ENCODE measurements around the gene CPT1C. TPM values are rescaled to one million over a fixed set of nuclear protein-coding genes. Genes with fewer than 3 reads are reported as not detected.

CPT1C gene
- total RNA-seq, 4 donors from 2014 or later: 0.38 to 2.6 (median 0.85) TPM; not detected in 1

- TF ChIP-seq CTCF (IDR thresholded peaks at IDR 0.05; ENCODE audit: low read depth): no peak
Measured at GRCh38 chr19:49713236-49713845, 22.4 kb downstream of the CPT1C start.

DNA sequence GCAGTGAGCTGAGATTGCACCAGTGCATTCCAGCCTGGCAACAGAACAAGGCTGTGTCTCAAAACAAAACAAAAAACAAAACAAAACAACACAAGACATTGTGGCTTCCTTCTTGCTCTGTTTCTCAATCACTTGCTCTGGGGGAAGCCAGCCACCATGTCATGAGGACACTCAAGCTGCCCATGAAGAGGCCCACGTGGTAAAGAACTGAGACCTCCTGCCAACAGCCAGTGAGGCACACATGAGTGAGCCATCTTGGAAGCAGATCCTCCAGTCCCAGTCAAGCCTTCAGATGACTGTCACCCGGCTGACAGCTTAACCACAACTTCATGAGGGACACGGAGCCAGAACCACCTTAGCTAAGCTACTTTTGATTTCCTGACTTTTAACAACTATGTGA lies 25.2 kb downstream of the CPT1C start:
- TF ChIP-seq CTCF (IDR thresholded peaks at IDR 0.05; ENCODE audit: low read depth): no peak

GRCh38 chr19:49718511-49718910 lies 27.6 kb downstream of the CPT1C start:
- no peak for TF ChIP-seq CTCF (IDR thresholded peaks at IDR 0.05; ENCODE audit: low read depth)

GRCh38 chr19:49718991-49719390 lies 28.1 kb downstream of the CPT1C start:
- no peak for TF ChIP-seq CTCF (IDR thresholded peaks at IDR 0.05; ENCODE audit: low read depth)

- TF ChIP-seq CTCF (IDR thresholded peaks at IDR 0.05; ENCODE audit: low read depth): no peak
Measured at GRCh38 chr19:49727217-49728030, 36.5 kb downstream of the CPT1C start.

DNA sequence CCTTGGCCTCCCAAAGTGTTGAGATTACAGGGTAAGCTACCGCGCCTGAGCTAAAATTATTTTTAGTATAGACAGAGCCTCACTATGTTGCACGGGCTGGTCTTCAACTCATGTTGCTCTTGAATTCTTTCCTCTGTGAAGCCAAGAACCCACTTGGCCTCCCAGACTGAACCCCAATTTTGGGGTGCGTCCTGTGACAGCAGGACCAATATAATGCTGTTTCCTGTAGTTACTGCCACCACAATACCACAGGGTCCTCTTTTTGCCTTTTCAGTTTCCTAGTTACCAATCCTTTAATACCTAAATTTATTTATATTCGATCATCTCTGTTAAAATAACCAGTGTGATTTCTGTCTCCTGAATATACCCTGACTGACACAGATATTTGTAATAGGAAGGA lies 39.2 kb downstream of the CPT1C start:
- no peak for TF ChIP-seq CTCF (IDR thresholded peaks at IDR 0.05; ENCODE audit: low read depth)

DNA sequence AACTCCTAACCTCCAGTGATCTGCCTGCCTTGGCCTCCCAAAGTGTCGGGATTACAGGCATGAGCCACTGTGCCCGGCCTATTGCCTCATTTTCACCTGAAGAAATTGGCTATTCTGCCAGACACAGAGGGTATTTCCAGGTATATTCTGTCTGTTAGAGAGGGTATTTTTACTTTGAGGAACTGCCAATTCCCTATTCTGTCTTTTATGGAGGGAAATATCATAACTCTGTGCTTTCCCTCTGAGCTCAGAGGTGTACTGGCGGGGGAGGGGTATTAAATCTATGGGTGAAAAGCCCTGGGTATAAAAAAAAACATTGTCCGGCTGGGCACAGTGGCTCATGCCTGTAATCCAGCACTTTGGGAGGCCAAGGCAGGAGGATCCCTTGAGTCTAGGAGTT lies 47.4 kb downstream of the CPT1C start:
- no peak for TF ChIP-seq CTCF (IDR thresholded peaks at IDR 0.05; ENCODE audit: low read depth)
